ENCODE measurements around the gene WDFY3. TPM values are rescaled to one million over a fixed set of nuclear protein-coding genes. Genes with fewer than 3 reads are reported as not detected.

The WDFY3 gene
- total RNA-seq, 2 donors from 2014 or later: 0.38 to 1.3 TPM

- Mint-ChIP-seq H3K27me3 (ENCODE audit: low read depth) (no peaks in the 10 kb centered on the region), H3K27ac (no peak overlapping the region), H3K9me3 (no peaks in the 10 kb centered on the region), H3K4me1 (ENCODE audit: low read depth) (no peaks in the 10 kb centered on the region), H3K36me3 (ENCODE audit: insufficient read depth in 2 of 2) (no peaks in the 10 kb centered on the region), H3K4me3 (no peak overlapping the region)
- ATAC-seq (replicated peaks in 1 of 2): no peak
- DNase-seq: no peak
These were observed 51.1 kb downstream of the WDFY3 start for GRCh38 chr4:84915396-84915780.

GRCh38 chr4:84914686-84915395, 51.6 kb downstream of the WDFY3 start:
- Mint-ChIP-seq H3K27me3 (ENCODE audit: low read depth) (no peaks in the 10 kb centered on the region), H3K9me3 (peaks cover 0 to 1% of the 10 kb centered on the region in 2 donors), H3K27ac (no peak overlapping the region), H3K4me1 (ENCODE audit: low read depth) (no peaks in the 10 kb centered on the region), H3K36me3 (ENCODE audit: insufficient read depth in 2 of 2) (no peaks in the 10 kb centered on the region), H3K4me3 (no peak overlapping the region)
- no peak for ATAC-seq (replicated peaks in 1 of 2)
- no peak for DNase-seq

- no peak overlapping the region for H3K27ac Mint-ChIP-seq
- DNase-seq: no peak
- H3K9me3 Mint-ChIP-seq: peaks cover 0 to 1% of the 10 kb centered on the region in 2 donors
- no peak overlapping the region for H3K4me3 Mint-ChIP-seq
- no peaks in the 10 kb centered on the region for H3K27me3 Mint-ChIP-seq (ENCODE audit: low read depth)
- ATAC-seq (replicated peaks in 1 of 2): no peak
- H3K4me1 Mint-ChIP-seq (ENCODE audit: low read depth): no peaks in the 10 kb centered on the region
- no peaks in the 10 kb centered on the region for H3K36me3 Mint-ChIP-seq (ENCODE audit: insufficient read depth in 2 of 2)
These were observed 53.3 kb downstream of the WDFY3 start for GRCh38 chr4:84913176-84913575.

- Mint-ChIP-seq H3K27ac (no peak overlapping the region), H3K27me3 (ENCODE audit: low read depth) (no peaks in the 10 kb centered on the region), H3K4me1 (ENCODE audit: low read depth) (no peaks in the 10 kb centered on the region), H3K36me3 (ENCODE audit: insufficient read depth in 2 of 2) (no peaks in the 10 kb centered on the region), H3K9me3 (peaks cover 0 to 1% of the 10 kb centered on the region in 2 donors), H3K4me3 (no peak overlapping the region)
- DNase-seq (no peak), ATAC-seq (replicated peaks in 1 of 2) (no peak)
These were observed 53.7 kb downstream of the WDFY3 start for GRCh38 chr4:84912741-84913140.

GRCh38 chr4:84908876-84909275, 57.6 kb downstream of the WDFY3 start:
- no peak for ATAC-seq (replicated peaks in 1 of 2)
- Mint-ChIP-seq H3K36me3 (ENCODE audit: insufficient read depth in 2 of 2) (no peaks in the 10 kb centered on the region), H3K27ac (no peak overlapping the region), H3K27me3 (ENCODE audit: low read depth) (no peaks in the 10 kb centered on the region), H3K4me1 (ENCODE audit: low read depth) (no peaks in the 10 kb centered on the region), H3K4me3 (no peak overlapping the region), H3K9me3 (peaks cover 1 to 3% of the 10 kb centered on the region in 2 donors)
- DNase-seq: no peak

GRCh38 chr4:84907145-84907544, 59.3 kb downstream of the WDFY3 start:
- ATAC-seq (replicated peaks in 1 of 2): no peak

GRCh38 chr4:84905646-84906045, 60.8 kb downstream of the WDFY3 start:
- H3K4me1 Mint-ChIP-seq (ENCODE audit: low read depth): no peaks in the 10 kb centered on the region
- ATAC-seq (replicated peaks in 1 of 2) (no peak), DNase-seq (no peak)
- H3K4me3 Mint-ChIP-seq: no peak overlapping the region
- no peaks in the 10 kb centered on the region for H3K36me3 Mint-ChIP-seq (ENCODE audit: insufficient read depth in 2 of 2)
- H3K27me3 Mint-ChIP-seq (ENCODE audit: low read depth): no peaks in the 10 kb centered on the region
- peaks cover 1 to 3% of the 10 kb centered on the region in 2 donors for H3K9me3 Mint-ChIP-seq
- H3K27ac Mint-ChIP-seq: no peak overlapping the region

More at GRCh38 chr4:84907145-84907544, 59.3 kb downstream of the WDFY3 start:
- H3K4me1 Mint-ChIP-seq (ENCODE audit: low read depth): no peaks in the 10 kb centered on the region
- H3K27ac Mint-ChIP-seq: no peak overlapping the region
- no peak overlapping the region for H3K4me3 Mint-ChIP-seq
- no peaks in the 10 kb centered on the region for H3K27me3 Mint-ChIP-seq (ENCODE audit: low read depth)
- no peaks in the 10 kb centered on the region for H3K36me3 Mint-ChIP-seq (ENCODE audit: insufficient read depth in 2 of 2)
- no peak for DNase-seq
- H3K9me3 Mint-ChIP-seq: peaks cover 1 to 3% of the 10 kb centered on the region in 2 donors

- no peak for DNase-seq
- H3K4me1 Mint-ChIP-seq (ENCODE audit: low read depth): no peaks in the 10 kb centered on the region
- H3K9me3 Mint-ChIP-seq: peaks cover 0 to 3% of the 10 kb centered on the region in 2 donors
- no peaks in the 10 kb centered on the region for H3K36me3 Mint-ChIP-seq (ENCODE audit: insufficient read depth in 2 of 2)
- H3K27ac Mint-ChIP-seq: no peak overlapping the region
- no peaks in the 10 kb centered on the region for H3K27me3 Mint-ChIP-seq (ENCODE audit: low read depth)
- H3K4me3 Mint-ChIP-seq: no peak overlapping the region
- ATAC-seq (replicated peaks in 1 of 2): no peak
These were observed 64.7 kb downstream of the WDFY3 start for GRCh38 chr4:84901740-84902281.

GRCh38 chr4:84901173-84901572, 65.3 kb downstream of the WDFY3 start:
- no peak overlapping the region for H3K27ac Mint-ChIP-seq
- no peaks in the 10 kb centered on the region for H3K27me3 Mint-ChIP-seq (ENCODE audit: low read depth)
- DNase-seq (no peak), ATAC-seq (replicated peaks in 1 of 2) (no peak)
- H3K36me3 Mint-ChIP-seq (ENCODE audit: insufficient read depth in 2 of 2): no peaks in the 10 kb centered on the region
- H3K9me3 Mint-ChIP-seq: peaks cover 0 to 3% of the 10 kb centered on the region in 2 donors
- no peak overlapping the region for H3K4me3 Mint-ChIP-seq
- no peaks in the 10 kb centered on the region for H3K4me1 Mint-ChIP-seq (ENCODE audit: low read depth)

GRCh38 chr4:84899616-84900015, 66.9 kb downstream of the WDFY3 start:
- Mint-ChIP-seq H3K27ac (no peak overlapping the region), H3K4me3 (no peak overlapping the region), H3K4me1 (ENCODE audit: low read depth) (no peaks in the 10 kb centered on the region), H3K36me3 (ENCODE audit: insufficient read depth in 2 of 2) (no peaks in the 10 kb centered on the region), H3K27me3 (ENCODE audit: low read depth) (no peaks in the 10 kb centered on the region), H3K9me3 (no peaks in the 10 kb centered on the region)
- no peak for ATAC-seq (replicated peaks in 1 of 2)
- DNase-seq: no peak

GRCh38 chr4:84897516-84897915, 69.0 kb downstream of the WDFY3 start:
- no peak overlapping the region for H3K27ac Mint-ChIP-seq
- DNase-seq (no peak), ATAC-seq (replicated peaks in 1 of 2) (no peak)
- no peaks in the 10 kb centered on the region for H3K27me3 Mint-ChIP-seq (ENCODE audit: low read depth)
- H3K36me3 Mint-ChIP-seq (ENCODE audit: insufficient read depth in 2 of 2): no peaks in the 10 kb centered on the region
- no peak overlapping the region for H3K4me3 Mint-ChIP-seq
- no peaks in the 10 kb centered on the region for H3K4me1 Mint-ChIP-seq (ENCODE audit: low read depth)
- H3K9me3 Mint-ChIP-seq: no peaks in the 10 kb centered on the region

GRCh38 chr4:84895283-84895682, 71.2 kb downstream of the WDFY3 start:
- Mint-ChIP-seq H3K27me3 (ENCODE audit: low read depth) (no peaks in the 10 kb centered on the region), H3K9me3 (no peaks in the 10 kb centered on the region), H3K27ac (no peak overlapping the region), H3K4me3 (no peak overlapping the region), H3K36me3 (ENCODE audit: insufficient read depth in 2 of 2) (no peaks in the 10 kb centered on the region), H3K4me1 (ENCODE audit: low read depth) (no peaks in the 10 kb centered on the region)
- no peak for ATAC-seq (replicated peaks in 1 of 2)
- DNase-seq: no peak

GRCh38 chr4:84894621-84895020, 71.9 kb downstream of the WDFY3 start:
- Mint-ChIP-seq H3K4me1 (ENCODE audit: low read depth) (no peaks in the 10 kb centered on the region), H3K27me3 (ENCODE audit: low read depth) (no peaks in the 10 kb centered on the region), H3K36me3 (ENCODE audit: insufficient read depth in 2 of 2) (no peaks in the 10 kb centered on the region), H3K4me3 (no peak overlapping the region), H3K27ac (no peak overlapping the region), H3K9me3 (no peaks in the 10 kb centered on the region)
- ATAC-seq (replicated peaks in 1 of 2) (no peak), DNase-seq (no peak)

- Mint-ChIP-seq H3K4me3 (no peak overlapping the region), H3K27me3 (ENCODE audit: low read depth) (no peaks in the 10 kb centered on the region), H3K9me3 (no peaks in the 10 kb centered on the region), H3K36me3 (ENCODE audit: insufficient read depth in 2 of 2) (no peaks in the 10 kb centered on the region), H3K27ac (no peak overlapping the region), H3K4me1 (ENCODE audit: low read depth) (no peaks in the 10 kb centered on the region)
- no peak for DNase-seq
- no peak for ATAC-seq (replicated peaks in 1 of 2)
These were observed 73.5 kb downstream of the WDFY3 start for GRCh38 chr4:84892950-84893349.

Data from activated T-cell treated with anti-CD3 and anti-CD28 coated beads, Interleukin-2, amount 50 U/mL, for 72 hours (primary cell).